Parathyroid adenoma (tissue), 2 donors: ENCODE data around the gene NTN4.

Source experiments
- H2AFZ ChIP-seq: fragments of 300-600 bp; sonication (generic); one replicate; pipeline ENCODE4 v1.7.0; 2017; ENCODE audit warnings: antibody characterized with exemption, mild to moderate bottlenecking
- H3K27ac ChIP-seq: fragments of 300-600 bp; sonication (generic); one replicate; pipeline ENCODE4 v1.7.0; 2017
- H3K27me3 ChIP-seq: fragments of 300-600 bp; sonication (generic); one replicate; pipeline ENCODE4 v1.7.0; 2017; ENCODE audit warnings: low read length; ENCODE audit not compliant: control insufficient read depth, insufficient read depth
- H3K36me3 ChIP-seq: fragments of 300-600 bp; sonication (generic); one replicate; pipeline ENCODE4 v1.7.0; 2017; ENCODE audit warnings: low read length; ENCODE audit not compliant: control insufficient read depth, insufficient read depth
- H3K4me1 ChIP-seq: fragments of 300-600 bp; sonication (generic); one replicate; pipeline ENCODE4 v1.7.0; 2017; ENCODE audit warnings: control low read depth
- H3K4me2 ChIP-seq: fragments of 300-600 bp; sonication (generic); one replicate; pipeline ENCODE4 v1.7.0; 2017; ENCODE audit warnings: low read length
- H3K4me3 ChIP-seq: fragments of 300-600 bp; sonication (generic); one replicate; pipeline ENCODE4 v1.7.0; 2017; ENCODE audit warnings: low read depth, low read length
- H3K79me2 ChIP-seq: fragments of 300-600 bp; sonication (generic); one replicate; pipeline ENCODE4 v1.7.0; 2017; ENCODE audit warnings: control low read depth
- H3K9ac ChIP-seq: fragments of 300-600 bp; sonication (generic); one replicate; pipeline ENCODE4 v1.7.0; 2017; ENCODE audit warnings: mild to moderate bottlenecking
- H3K9me3 ChIP-seq: fragments of 300-600 bp; sonication (generic); one replicate; pipeline ENCODE4 v1.7.0; 2017; ENCODE audit warnings: low read length; ENCODE audit not compliant: control insufficient read depth
- CTCF ChIP-seq: fragments of 300-600 bp; sonication (generic); IDR thresholded peaks from one replicate; pipeline ENCODE4 v1.7.0; 2017; ENCODE audit warnings: antibody characterized with exemption, mild to moderate bottlenecking
- donor health status: primary hyperparathyroidism.

The NTN4 gene

GRCh38 chr12:95802482-95803270 is 12.1 kb upstream of the NTN4 start:
- no peak overlapping the region for H3K27ac ChIP-seq

GRCh38 chr12:95796982-95797289 is 6.4 kb upstream of the NTN4 start:
- Histone ChIP-seq H3K79me2 (no peaks in the 10 kb centered on the region), H3K36me3 (no peaks in the 10 kb centered on the region), H3K4me3 (no peak overlapping the region), H2AFZ (no peak overlapping the region), H3K4me1 (no peaks in the 10 kb centered on the region), H3K9ac (no peak overlapping the region), H3K27ac (no peak overlapping the region), H3K9me3 (no peaks in the 10 kb centered on the region), H3K4me2 (no peak overlapping the region), H3K27me3 (no peaks in the 10 kb centered on the region)
- TF ChIP-seq CTCF, result no peak

More at GRCh38 chr12:95802482-95803270, 12.1 kb upstream of the NTN4 start:
- no peak overlapping the region for H3K4me3 ChIP-seq
- no peaks in the 10 kb centered on the region for H3K9me3 ChIP-seq
- no peak for TF ChIP-seq CTCF
- H3K4me1 ChIP-seq, result no peaks in the 10 kb centered on the region
- no peak overlapping the region for H3K9ac ChIP-seq
- no peaks in the 10 kb centered on the region for H3K27me3 ChIP-seq
- H3K79me2 ChIP-seq, result no peaks in the 10 kb centered on the region
- no peak overlapping the region for H3K4me2 ChIP-seq
- H2AFZ ChIP-seq, result peak overlapping the region; percentile 4
- no peaks in the 10 kb centered on the region for H3K36me3 ChIP-seq

GRCh38 chr12:95796225-95796981 is 5.8 kb upstream of the NTN4 start:
- TF ChIP-seq CTCF, result no peak
- Histone ChIP-seq H3K4me1 (no peaks in the 10 kb centered on the region), H3K36me3 (no peaks in the 10 kb centered on the region), H3K79me2 (no peaks in the 10 kb centered on the region), H3K27me3 (no peaks in the 10 kb centered on the region), H3K4me3 (no peak overlapping the region), H3K9me3 (no peaks in the 10 kb centered on the region), H2AFZ (no peak overlapping the region), H3K4me2 (no peak overlapping the region), H3K27ac (no peak overlapping the region), H3K9ac (no peak overlapping the region)

GRCh38 chr12:95790917-95791849 is 619 bp upstream of the NTN4 start:
- H3K9ac ChIP-seq, result no peak overlapping the region
- H3K27ac ChIP-seq, result no peak overlapping the region
- H3K4me2 ChIP-seq, result peak overlapping the region; percentile 88
- H3K27me3 ChIP-seq, result no peaks in the 10 kb centered on the region
- H3K4me1 ChIP-seq, result no peaks in the 10 kb centered on the region
- peak overlapping the region; percentile 79 for H2AFZ ChIP-seq
- H3K4me3 ChIP-seq, result peak overlapping the region; percentile 50
- no peaks in the 10 kb centered on the region for H3K9me3 ChIP-seq
- no peaks in the 10 kb centered on the region for H3K79me2 ChIP-seq
- TF ChIP-seq CTCF, result no peak
- no peaks in the 10 kb centered on the region for H3K36me3 ChIP-seq
